ENCODE results near the gene SMARCA4. TPM values are rescaled to one million over a fixed set of nuclear protein-coding genes. Genes with fewer than 3 reads are reported as not detected.

The SMARCA4 gene
- total RNA-seq, 2 experiments from 2014 or later: 102 to 116 TPM

DNA sequence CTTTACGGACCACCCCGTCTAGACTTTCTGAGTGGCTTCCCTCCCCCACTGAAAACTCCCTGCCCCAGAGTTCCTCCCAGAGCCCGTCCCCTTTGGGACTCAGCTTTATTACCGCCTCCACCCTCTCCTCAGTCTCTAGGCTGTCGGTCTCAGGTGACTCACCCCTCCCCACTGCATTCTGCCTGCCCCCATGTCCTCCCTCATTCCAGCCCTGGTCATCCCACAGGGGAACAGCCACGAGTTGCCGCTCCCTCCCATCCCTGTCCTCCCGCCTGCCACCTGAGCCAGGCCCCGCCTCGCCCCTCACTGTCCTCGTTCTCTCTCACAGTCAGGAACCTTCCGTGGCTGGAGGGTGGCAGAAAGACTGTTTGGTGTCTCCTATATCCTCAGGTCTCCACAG is 57.3 kb downstream of the SMARCA4 start:
- no peak overlapping the region for H3K27ac Mint-ChIP-seq
- ATAC-seq (no peak), DNase-seq (no peak)
- CTCF ChIA-PET: interaction anchor here (0.6 kb wide), 1 partner anchor 81 kb away, joined by 3 read pairs; no protein-coding TSS in a partner anchor
- no peaks in the 10 kb centered on the region for H3K4me1 Mint-ChIP-seq
- no peaks in the 10 kb centered on the region for H3K27me3 Mint-ChIP-seq
- H3K4me3 Mint-ChIP-seq: no peak overlapping the region
- intact Hi-C loops (cut with DNase I, micrococcal nuclease): no loop called here
- H3K9me3 Mint-ChIP-seq (ENCODE audit: low read depth): no peaks in the 10 kb centered on the region
- peaks cover 46% of the 10 kb centered on the region for H3K36me3 Mint-ChIP-seq (ENCODE audit: low read depth)
- POLR2A ChIA-PET: no interaction called here

DNA sequence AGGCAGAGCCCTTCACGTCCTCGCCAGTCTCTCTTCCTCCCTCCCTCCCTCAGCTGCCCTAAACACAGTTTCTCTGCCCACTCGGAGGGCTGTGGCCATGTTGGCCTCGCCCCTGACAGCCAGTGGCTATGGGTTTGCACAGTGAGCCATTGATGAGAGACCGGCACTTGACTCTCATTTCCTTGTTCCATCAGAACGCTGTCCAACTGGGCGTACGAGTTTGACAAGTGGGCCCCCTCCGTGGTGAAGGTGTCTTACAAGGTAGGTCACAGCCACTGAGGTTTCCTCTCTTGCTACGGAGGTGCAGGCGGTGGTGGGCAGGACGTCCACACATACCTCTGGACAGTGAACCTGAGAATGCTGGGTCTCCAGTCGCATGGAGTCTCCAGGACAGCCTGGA is 57.9 kb downstream of the SMARCA4 start:
- CTCF ChIA-PET: no interaction called here
- no peak overlapping the region for H3K4me3 Mint-ChIP-seq

DNA sequence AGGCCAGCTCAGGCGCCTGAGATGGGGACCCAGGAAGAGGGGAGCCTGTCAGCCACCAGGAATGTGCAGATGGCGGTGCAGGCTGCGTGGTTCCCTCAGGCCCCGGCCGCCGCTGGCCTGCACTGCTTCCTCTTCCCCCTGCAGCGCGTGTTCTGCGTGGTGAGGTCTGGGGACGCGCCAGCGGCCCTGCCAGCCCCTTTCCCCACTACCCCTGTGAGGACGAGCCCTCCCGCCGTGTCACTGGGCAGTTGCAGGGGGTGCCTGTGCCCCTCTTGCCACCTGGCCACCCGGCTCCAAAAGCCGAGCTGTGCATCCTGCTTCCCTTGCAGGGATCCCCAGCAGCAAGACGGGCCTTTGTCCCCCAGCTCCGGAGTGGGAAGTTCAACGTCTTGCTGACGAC is 58.4 kb downstream of the SMARCA4 start:
- intact Hi-C loops (cut with DNase I, micrococcal nuclease): no loop called here
- Mint-ChIP-seq H3K36me3 (ENCODE audit: low read depth) (peaks cover 48% of the 10 kb centered on the region), H3K4me1 (no peaks in the 10 kb centered on the region), H3K4me3 (no peak overlapping the region), H3K9me3 (ENCODE audit: low read depth) (no peaks in the 10 kb centered on the region), H3K27ac (no peak overlapping the region), H3K27me3 (no peaks in the 10 kb centered on the region)
- DNase-seq: no peak
- CTCF ChIA-PET: interaction anchor here (1.9 kb wide), 1 partner anchor 82 kb away, joined by 5 read pairs; no protein-coding TSS in a partner anchor
- POLR2A ChIA-PET: no interaction called here
- no peak for ATAC-seq

More for the DNA sequence above, 57.9 kb downstream of the SMARCA4 start:
- no peak overlapping the region for H3K27ac Mint-ChIP-seq
- no peaks in the 10 kb centered on the region for H3K27me3 Mint-ChIP-seq
- peaks cover 46% of the 10 kb centered on the region for H3K36me3 Mint-ChIP-seq (ENCODE audit: low read depth)
- ATAC-seq (no peak), DNase-seq (no peak)
- no peaks in the 10 kb centered on the region for H3K9me3 Mint-ChIP-seq (ENCODE audit: low read depth)
- no peaks in the 10 kb centered on the region for H3K4me1 Mint-ChIP-seq
- POLR2A ChIA-PET: no interaction called here
- intact Hi-C loops (cut with DNase I, micrococcal nuclease): no loop called here

DNA sequence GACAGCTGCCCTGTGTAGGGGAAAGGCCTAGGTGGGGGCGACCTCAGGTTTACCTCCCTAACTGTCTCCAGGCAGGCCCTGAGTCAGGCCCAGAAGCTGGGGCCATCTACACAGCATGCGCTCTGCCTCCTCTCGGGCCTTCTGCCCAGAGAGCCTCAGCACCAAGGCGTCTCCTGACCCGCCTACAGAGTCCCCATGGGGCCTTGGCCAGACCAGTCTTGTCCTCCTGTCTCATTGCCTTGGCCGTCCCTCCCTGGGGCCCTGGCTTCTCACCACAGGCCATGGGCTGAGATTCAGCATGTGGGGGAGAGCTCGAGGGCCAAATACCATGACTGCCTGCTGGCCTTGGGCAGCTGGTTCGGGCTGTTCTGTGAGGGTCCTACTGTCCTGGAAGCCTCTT is 59.0 kb downstream of the SMARCA4 start:
- intact Hi-C loops (cut with DNase I, micrococcal nuclease): no loop called here
- H3K9me3 Mint-ChIP-seq (ENCODE audit: low read depth): no peaks in the 10 kb centered on the region
- ATAC-seq (no peak), DNase-seq (no peak)
- H3K4me1 Mint-ChIP-seq: no peaks in the 10 kb centered on the region
- no peak overlapping the region for H3K27ac Mint-ChIP-seq
- no peak overlapping the region for H3K4me3 Mint-ChIP-seq
- POLR2A ChIA-PET: no interaction called here
- no peaks in the 10 kb centered on the region for H3K27me3 Mint-ChIP-seq
- CTCF ChIA-PET: interaction anchor here (0.6 to 1.9 kb wide), 2 partner anchors 83 to 310 kb away, joined by 3 to 5 read pairs; no protein-coding TSS in a partner anchor
- H3K36me3 Mint-ChIP-seq (ENCODE audit: low read depth): peaks cover 46% of the 10 kb centered on the region

DNA sequence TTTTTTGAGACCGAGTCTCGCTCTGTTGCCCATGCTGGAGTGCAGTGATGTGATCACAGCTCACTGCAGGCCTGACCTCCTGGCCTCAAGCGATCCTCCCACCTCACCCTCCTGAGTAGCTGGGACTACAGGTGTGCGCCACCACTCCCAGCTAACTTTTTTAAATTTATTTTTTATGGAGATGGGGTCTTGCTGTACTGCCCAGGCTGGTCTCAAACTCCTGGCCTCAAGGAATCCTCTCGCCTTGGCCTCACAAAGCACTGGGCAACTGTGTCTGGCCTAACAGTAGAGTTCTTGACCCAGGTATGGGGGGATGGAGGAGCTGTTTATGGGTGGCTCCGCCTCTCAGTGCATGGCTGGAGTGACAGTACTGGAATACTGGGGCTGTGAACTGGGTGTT is 59.6 kb downstream of the SMARCA4 start:
- ChIA-PET POLR2A (no interaction called here), CTCF (interaction anchor here (1.9 kb wide), 1 partner anchor 84 kb away, joined by 5 read pairs; no protein-coding TSS in a partner anchor)
- Mint-ChIP-seq H3K4me1 (no peaks in the 10 kb centered on the region), H3K27ac (no peak overlapping the region), H3K36me3 (ENCODE audit: low read depth) (peaks cover 44% of the 10 kb centered on the region), H3K4me3 (no peak overlapping the region), H3K9me3 (ENCODE audit: low read depth) (no peaks in the 10 kb centered on the region), H3K27me3 (no peaks in the 10 kb centered on the region)
- no peak for DNase-seq
- intact Hi-C loops (cut with DNase I, micrococcal nuclease): no loop called here
- ATAC-seq: no peak

GRCh38 chr19:11020982-11021759 is 60.3 kb downstream of the SMARCA4 start:
- H3K27ac Mint-ChIP-seq: no peak overlapping the region
- H3K27me3 Mint-ChIP-seq: no peaks in the 10 kb centered on the region
- POLR2A ChIA-PET: no interaction called here

DNA sequence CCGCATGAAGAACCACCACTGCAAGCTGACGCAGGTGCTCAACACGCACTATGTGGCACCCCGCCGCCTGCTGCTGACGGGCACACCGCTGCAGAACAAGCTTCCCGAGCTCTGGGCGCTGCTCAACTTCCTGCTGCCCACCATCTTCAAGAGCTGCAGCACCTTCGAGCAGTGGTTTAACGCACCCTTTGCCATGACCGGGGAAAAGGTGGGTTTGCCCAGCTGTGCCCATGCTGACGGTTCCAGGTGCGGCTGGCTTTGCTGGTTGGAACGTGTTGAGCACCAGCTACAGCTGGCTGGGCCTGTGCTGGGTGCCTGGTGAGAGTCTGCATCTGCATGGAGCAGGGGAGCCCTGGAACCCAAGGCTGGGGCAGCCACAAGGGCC is 60.9 kb downstream of the SMARCA4 start:
- POLR2A ChIA-PET: no interaction called here
- Mint-ChIP-seq H3K4me1 (no peaks in the 10 kb centered on the region), H3K27ac (no peak overlapping the region), H3K4me3 (no peak overlapping the region), H3K27me3 (no peaks in the 10 kb centered on the region), H3K9me3 (ENCODE audit: low read depth) (no peaks in the 10 kb centered on the region), H3K36me3 (ENCODE audit: low read depth) (peaks cover 40% of the 10 kb centered on the region)
- intact Hi-C loops (cut with DNase I, micrococcal nuclease): no loop called here
- CTCF ChIA-PET: no interaction called here
- ATAC-seq: no peak
- DNase-seq: no peak

More at GRCh38 chr19:11020982-11021759, 60.3 kb downstream of the SMARCA4 start:
- H3K9me3 Mint-ChIP-seq (ENCODE audit: low read depth): no peaks in the 10 kb centered on the region
- intact Hi-C loops (cut with DNase I, micrococcal nuclease): no loop called here
- CTCF ChIA-PET: interaction anchor here (1.9 kb wide), 1 partner anchor 84 kb away, joined by 5 read pairs; no protein-coding TSS in a partner anchor
- ATAC-seq (no peak), DNase-seq (no peak)
- H3K4me1 Mint-ChIP-seq: no peaks in the 10 kb centered on the region
- H3K4me3 Mint-ChIP-seq: no peak overlapping the region
- H3K36me3 Mint-ChIP-seq (ENCODE audit: low read depth): peaks cover 43% of the 10 kb centered on the region

DNA sequence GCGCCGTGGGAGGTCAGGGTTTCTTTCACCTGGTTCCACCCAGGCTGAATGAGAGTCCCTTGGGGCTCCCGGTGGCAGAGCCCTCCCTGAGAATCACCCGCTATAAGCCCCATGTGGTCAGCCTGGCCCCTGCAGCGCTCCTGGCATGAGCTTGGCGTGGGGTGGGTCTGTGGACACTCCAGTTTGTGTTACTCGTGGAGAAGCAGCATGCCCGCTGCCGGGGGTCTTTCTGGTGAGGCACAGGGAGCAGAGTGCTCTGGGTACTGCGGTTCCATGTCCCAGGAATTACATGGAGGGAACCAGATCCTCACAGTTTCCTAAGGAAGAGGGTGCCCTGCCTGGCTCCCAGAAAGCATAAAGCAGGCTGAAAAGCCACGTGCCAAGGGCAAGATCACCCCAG is 62.2 kb downstream of the SMARCA4 start:
- no peak for DNase-seq
- ChIA-PET POLR2A (no interaction called here), CTCF (interaction anchor here (1.5 kb wide), 1 partner anchor 13 kb away, joined by 6 read pairs; no protein-coding TSS in a partner anchor)
- Mint-ChIP-seq H3K36me3 (ENCODE audit: low read depth) (peaks cover 38% of the 10 kb centered on the region), H3K9me3 (ENCODE audit: low read depth) (no peaks in the 10 kb centered on the region), H3K27me3 (no peaks in the 10 kb centered on the region), H3K4me1 (no peaks in the 10 kb centered on the region), H3K27ac (no peak overlapping the region), H3K4me3 (no peak overlapping the region)
- no peak for ATAC-seq
- intact Hi-C loops (cut with DNase I, micrococcal nuclease): no loop called here

DNA sequence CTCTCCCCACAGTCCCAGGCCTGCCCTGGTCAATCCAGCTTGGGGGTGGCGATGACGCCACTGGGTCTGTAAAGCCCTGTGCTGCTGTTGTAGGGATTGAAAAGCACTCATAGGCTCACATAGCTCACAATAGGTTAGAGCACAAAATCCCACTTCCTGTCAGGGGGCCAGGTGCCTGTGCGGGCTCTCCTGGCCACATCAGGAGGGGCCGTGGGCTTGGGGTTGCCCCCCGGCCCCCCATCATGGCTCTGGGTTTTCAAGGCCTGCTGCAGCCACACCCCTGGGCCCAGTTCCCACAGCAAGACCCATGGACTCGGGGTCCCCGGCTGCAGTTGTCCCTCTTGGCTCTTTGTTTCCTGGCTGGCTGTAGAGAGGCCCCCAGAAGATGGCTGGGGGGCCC is 62.9 kb downstream of the SMARCA4 start:
- no peak overlapping the region for H3K4me3 Mint-ChIP-seq
- intact Hi-C loops (cut with DNase I, micrococcal nuclease): no loop called here
- no peaks in the 10 kb centered on the region for H3K4me1 Mint-ChIP-seq
- ChIA-PET POLR2A (no interaction called here), CTCF (interaction anchor here (1.5 kb wide), 1 partner anchor 12 kb away, joined by 6 read pairs; no protein-coding TSS in a partner anchor)
- H3K36me3 Mint-ChIP-seq (ENCODE audit: low read depth): peaks cover 33% of the 10 kb centered on the region
- ATAC-seq (no peak), DNase-seq (no peak)
- no peak overlapping the region for H3K27ac Mint-ChIP-seq
- H3K27me3 Mint-ChIP-seq: no peaks in the 10 kb centered on the region
- H3K9me3 Mint-ChIP-seq (ENCODE audit: low read depth): no peaks in the 10 kb centered on the region

DNA sequence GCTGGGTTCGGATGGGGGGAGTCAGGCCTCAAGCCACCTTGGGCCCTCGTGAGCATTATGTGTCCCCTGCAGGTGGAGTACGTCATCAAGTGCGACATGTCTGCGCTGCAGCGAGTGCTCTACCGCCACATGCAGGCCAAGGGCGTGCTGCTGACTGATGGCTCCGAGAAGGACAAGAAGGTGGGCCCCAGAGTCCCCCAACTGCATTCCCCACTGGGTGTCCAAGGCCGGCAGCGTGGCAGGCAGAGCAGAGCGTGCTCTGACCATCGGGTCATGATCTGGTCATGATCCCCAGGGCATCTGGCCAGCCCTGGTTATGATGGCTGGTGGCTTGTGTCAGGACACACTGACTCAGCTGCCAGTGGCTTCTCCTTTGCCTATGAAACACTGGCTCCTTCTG is 63.4 kb downstream of the SMARCA4 start:
- Mint-ChIP-seq H3K4me1 (no peaks in the 10 kb centered on the region), H3K9me3 (ENCODE audit: low read depth) (no peaks in the 10 kb centered on the region), H3K27me3 (no peaks in the 10 kb centered on the region), H3K36me3 (ENCODE audit: low read depth) (peaks cover 33% of the 10 kb centered on the region), H3K27ac (no peak overlapping the region), H3K4me3 (no peak overlapping the region)
- intact Hi-C loops (cut with DNase I, micrococcal nuclease): no loop called here
- ChIA-PET CTCF (no interaction called here), POLR2A (no interaction called here)
- no peak for ATAC-seq
- DNase-seq: no peak

GRCh38 chr19:11025006-11025405 is 64.2 kb downstream of the SMARCA4 start:
- Mint-ChIP-seq H3K27ac (no peak overlapping the region), H3K27me3 (no peaks in the 10 kb centered on the region), H3K36me3 (ENCODE audit: low read depth) (peaks cover 29% of the 10 kb centered on the region), H3K4me1 (no peaks in the 10 kb centered on the region), H3K4me3 (no peak overlapping the region), H3K9me3 (ENCODE audit: low read depth) (no peaks in the 10 kb centered on the region)
- DNase-seq: no peak
- CTCF ChIA-PET: no interaction called here
- POLR2A ChIA-PET: no interaction called here
- no peak for ATAC-seq
- intact Hi-C loops (cut with DNase I, micrococcal nuclease): no loop called here

- CTCF ChIA-PET: no interaction called here
- no peaks in the 10 kb centered on the region for H3K27me3 Mint-ChIP-seq
- H3K36me3 Mint-ChIP-seq (ENCODE audit: low read depth): peaks cover 31% of the 10 kb centered on the region
- H3K9me3 Mint-ChIP-seq (ENCODE audit: low read depth): no peaks in the 10 kb centered on the region
- intact Hi-C loops (cut with DNase I, micrococcal nuclease): no loop called here
- ATAC-seq (no peak), DNase-seq (no peak)
- no peak overlapping the region for H3K27ac Mint-ChIP-seq
- H3K4me3 Mint-ChIP-seq: no peak overlapping the region
- H3K4me1 Mint-ChIP-seq: no peaks in the 10 kb centered on the region
- POLR2A ChIA-PET: no interaction called here
Observed at GRCh38 chr19:11025445-11025844, 64.6 kb downstream of the SMARCA4 start.
